GM21390 (cell line): Measurements from ENCODE around the gene DHX35.
"Not testable (repeated sequence)": the region's sequence is repeated elsewhere in the genome, so short reads cannot be mapped to it uniquely, and the experiment has no call there.

Source experiments
- ATAC-seq: cut with Tn5 transposase; IDR thresholded peaks from one replicate; pipeline ENCODE4 v1.9.1; 2021; ENCODE audit not compliant: unreplicated experiment

DHX35 gene

DNA sequence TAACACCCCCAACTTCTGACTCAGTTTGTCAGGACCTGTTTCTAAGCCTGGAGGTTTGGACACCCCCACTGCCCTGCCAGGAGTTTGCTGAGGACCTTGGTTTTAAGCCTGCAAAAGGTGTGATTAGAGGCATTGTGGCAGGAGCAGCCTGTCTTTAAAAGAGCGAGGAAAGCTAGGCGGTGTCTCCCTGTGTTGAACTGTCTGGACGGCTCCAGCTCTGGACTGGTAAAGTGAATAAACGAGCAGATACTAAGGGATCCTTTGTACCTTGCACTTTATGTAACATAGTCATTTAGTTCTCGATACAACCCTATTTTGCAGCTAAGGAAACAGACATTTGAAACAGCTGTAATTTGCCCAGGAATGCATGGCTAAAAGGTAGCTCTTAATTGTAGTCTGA lies 21.5 kb upstream of the DHX35 start:
- ATAC-seq: no peak

DNA sequence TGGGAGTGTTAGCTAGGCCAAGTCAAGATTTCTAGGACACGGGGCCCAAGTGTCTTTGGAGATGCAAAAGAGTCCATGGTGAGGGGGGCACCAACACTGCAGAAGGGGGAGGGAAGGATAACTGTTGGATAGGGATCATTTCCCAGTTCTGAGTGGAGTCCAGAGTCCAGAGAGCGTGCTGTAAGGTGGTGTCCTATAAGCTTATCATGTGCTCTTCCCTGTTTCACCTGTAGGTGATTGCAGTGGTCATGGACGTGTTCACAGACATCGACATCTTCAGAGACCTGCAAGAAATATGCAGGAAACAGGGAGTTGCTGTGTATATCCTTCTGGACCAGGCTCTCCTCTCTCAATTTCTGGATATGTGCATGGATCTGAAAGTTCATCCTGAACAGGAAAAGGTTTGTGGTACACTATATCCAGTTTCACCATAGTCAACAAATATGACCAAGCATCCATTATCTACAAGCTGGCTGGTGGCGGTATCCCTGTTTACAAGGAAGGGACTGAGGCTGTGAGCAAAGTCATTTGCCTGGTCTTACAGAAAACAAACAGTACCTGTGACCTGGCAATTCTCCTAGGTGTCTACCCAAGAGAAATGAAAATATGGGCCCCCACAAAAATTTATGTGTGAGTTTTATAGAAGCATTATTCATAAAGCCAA lies 20.3 kb upstream of the DHX35 start:
- no peak for ATAC-seq

DNA sequence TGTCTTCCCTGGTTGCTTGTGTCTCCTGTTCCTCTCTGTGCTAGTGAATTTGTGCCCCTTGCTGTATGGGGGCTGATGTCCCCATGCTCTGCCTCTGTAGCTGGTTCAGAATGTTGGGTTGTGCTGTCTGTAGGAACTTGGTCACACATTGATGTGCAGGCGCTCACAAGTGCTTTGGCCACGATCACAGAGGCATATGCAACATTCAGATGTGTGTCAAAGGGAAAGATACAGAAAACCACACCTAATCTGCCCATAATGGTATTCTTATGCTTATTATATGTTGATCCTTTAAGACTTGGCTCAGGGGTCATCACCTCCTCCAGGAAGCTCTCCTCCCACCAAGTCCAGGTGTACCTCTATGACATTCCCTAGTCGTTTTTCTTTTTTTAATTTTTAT lies 17.1 kb upstream of the DHX35 start:
- ATAC-seq: no peak

DNA sequence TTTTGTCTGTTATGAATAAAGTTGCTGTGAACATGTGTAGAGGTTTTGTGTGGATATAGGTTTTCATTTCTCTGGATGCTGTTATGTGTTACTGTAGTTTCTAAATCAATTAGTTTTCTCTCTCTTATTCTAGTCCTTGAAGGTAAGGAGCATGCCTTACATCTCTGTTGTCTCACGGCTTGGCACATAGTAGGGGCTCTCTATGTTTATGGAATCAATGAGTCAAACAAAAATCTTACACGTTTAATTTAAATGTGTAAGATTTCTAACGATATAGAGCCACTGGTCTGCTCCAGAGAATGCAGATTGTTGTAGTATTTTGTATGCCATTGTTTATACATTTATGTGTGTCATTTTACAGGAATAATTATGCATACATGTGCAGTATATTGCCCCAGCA lies 15.3 kb upstream of the DHX35 start:
- ATAC-seq: no peak

DNA sequence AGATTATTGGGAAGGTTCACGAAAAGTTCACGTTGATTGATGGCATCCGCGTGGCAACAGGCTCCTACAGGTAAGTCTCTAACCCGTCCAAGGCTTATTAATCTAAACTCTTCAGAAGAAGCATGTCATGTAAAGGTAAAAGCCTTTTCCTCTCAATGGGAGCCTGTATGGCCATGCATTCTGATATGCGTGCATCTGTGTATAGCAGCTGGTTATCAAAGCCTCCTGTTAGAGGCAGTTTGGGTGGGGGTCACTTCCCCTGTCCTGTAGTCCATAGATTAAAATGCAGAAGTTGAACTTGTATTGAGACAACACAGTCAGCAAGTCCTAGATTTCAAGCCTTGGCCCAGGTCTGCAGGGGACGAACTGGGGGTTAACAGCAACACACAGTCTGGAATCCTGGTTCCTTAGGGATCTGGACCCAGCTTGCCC lies 14.2 kb upstream of the DHX35 start:
- no peak for ATAC-seq

DNA sequence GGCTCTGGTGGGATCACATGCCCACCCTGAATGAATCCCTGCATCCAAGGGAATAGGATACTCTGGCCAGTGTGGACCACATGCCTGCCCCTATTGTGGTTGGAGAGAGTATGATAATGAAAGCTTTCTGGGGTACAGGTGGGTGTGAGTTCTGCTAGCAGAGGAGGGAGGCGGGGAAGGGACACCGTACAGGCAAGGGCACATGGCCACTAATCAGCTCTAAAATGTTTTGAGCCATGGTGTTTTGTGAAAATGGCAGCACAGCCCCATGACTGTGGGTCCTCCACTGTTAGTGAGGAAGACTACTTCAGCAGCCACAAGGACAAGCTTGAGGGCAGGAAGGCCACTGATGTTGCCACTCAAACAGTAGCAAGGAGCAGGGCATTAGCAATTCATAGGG lies 11.9 kb upstream of the DHX35 start:
- no peak for ATAC-seq

DNA sequence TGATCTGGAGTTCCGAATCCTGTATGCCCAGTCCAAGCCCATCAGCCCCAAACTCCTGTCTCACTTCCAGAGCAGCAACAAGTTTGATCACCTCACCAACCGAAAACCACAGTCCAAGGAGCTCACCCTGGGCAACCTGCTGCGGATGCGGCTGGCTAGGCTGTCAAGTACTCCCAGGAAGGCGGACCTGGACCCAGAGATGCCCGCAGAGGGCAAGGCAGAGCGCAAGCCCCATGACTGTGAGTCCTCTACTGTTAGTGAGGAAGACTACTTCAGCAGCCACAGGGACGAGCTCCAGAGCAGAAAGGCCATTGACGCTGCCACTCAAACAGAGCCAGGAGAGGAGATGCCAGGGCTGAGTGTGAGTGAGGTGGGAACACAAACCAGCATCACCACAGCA lies 10.5 kb upstream of the DHX35 start:
- no peak for ATAC-seq

DNA sequence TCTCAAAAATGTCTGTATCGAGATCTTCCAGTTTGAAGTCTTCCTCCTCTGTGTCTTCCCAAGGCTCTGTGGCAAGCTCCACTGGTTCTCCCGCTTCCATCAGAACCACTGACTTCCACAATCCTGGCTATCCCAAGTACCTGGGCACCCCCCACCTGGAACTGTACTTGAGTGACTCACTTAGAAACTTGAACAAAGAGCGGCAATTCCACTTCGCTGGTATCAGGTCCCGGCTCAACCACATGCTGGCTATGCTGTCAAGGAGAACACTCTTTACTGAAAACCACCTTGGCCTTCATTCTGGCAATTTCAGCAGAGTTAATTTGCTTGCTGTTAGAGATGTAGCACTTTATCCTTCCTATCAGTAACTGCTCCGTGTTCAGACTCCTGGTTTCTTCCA lies 10.0 kb upstream of the DHX35 start:
- no peak for ATAC-seq

DNA sequence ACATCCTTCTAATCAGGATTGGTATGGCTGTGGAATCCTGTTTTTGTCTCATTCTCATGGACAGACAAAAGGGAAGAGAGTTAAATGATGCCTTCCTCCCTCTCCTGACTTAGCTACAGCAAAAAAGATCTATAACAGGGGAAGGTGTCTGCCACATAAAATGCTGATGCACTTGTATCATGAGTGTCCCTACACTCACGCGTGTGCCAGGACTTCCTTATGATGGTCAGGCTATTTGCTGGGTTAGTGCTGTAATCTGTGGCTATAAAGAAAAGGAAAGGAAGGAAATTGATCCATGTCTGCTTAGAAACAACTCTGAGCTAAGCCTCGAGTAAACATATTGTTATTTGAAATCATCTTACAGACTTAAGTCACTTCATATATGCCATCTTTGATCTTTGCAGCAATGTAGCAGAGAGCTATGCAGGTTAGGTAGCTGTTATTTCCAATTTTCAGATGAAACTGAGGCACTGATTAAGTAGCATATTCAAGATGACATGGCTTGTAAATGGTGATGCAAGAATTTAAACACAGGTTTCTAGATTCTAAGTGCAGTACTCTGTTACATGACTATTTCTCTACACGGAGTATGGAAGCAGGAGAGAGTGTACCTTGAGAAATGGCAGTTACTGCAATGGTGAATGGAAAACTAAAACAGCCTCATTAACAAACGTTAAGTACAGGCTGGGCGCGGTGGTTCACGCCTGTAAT lies 8.4 kb upstream of the DHX35 start:
- no peak for ATAC-seq

DNA sequence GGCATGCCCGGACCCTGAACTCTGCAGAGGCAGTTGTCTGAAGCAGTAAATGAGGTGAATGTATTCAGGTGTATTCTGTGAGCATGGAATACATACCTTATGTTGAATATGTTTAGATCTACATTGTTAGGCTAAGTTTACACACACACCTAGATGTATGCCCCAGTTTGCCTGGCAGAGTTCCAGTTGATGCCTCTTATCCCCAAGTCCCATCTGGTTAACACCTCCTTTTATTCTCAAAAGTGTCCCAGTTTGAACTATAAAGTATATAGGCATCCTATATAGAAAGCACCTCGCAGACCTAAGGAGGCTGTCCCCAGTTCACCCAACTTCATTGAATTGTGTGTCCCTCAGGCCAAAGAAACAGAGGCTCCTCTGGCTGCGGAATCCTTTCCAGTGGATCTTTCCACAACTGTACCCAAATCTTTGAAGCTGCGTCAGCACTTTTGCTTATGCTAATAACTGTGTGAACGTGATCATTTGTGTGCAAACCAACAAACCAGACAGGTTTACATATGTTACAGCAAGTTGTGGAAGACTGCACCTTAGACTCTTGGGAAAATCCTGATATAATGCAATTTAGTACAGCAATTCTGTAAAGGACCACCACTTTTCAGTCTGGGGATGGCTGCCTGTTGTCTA lies 4.8 kb upstream of the DHX35 start:
- no peak for ATAC-seq

DNA sequence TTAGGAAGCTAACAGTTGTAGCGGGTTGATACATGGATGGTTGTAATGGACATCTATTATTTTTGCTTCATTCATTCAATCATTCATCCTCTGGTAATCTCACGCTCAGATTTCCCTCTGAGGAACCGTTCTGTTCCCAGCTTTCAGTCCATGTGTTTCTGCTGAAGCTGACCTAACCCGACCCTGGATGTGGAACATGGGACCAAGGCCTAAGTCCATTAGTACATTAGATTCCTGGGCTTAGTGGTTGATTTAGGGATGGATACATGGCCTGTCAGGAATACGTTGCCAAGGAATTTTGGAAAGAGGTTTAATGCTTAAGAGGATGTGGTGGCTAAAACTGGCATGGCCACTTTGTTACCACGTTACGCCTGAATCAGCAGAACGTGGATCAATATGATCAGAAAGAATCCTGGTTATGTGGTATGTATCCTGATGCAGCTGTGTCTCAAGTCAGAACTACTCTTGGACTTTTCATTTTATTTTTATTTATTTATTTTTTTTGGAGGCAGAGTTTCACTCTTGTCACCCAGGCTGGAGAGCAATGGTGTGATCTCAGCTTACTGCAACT lies 4.1 kb upstream of the DHX35 start:
- ATAC-seq: no peak

DNA sequence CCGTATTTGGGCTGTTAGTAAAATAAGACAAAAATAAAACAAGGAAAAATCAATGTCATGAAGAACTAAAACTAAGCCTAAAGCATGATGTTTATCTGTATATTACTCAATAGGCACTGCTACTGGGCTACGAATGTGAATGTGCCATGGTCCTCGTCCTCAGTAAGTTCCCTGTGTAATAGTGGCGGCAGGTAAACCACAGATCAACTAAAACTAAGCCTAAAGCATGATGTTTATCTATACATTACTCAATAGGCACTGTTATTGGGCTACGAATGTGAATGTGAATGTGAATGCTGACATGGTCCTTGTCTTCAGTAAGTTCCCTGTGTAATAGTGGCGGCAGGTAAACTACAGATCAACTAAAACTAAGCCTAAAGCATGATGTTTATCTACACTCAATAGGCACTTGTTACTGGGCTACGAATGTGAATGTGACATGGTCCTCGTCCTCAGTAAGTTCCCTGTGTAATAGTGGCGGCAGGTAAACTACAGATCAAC lies 1.9 kb upstream of the DHX35 start:
- not testable (repeated sequence) for ATAC-seq

DNA sequence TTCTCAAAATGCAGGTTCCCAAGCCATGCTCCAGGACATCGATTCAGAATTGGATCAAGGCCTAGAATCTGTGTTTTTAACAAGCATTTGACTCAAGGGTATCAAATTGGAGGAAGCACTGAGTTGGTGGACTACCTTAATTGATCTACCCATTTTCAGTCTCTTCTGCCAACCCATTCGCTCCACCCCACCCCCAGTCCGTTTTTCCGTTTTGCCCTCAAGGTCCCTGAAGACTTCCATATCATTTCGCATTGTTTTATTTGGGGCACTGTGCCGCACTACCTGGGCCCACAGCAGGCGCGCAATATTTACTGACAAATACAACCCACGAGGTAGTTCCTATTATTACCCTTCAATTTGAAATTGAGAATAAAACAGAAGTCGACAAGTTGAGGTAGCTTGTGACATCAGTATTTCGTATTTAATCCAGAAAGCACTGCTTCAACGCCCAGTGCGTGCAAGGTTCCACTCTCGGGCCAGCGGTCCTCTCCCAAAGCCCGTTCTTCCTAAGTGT lies 557 bp upstream of the DHX35 start:
- no peak for ATAC-seq

DNA sequence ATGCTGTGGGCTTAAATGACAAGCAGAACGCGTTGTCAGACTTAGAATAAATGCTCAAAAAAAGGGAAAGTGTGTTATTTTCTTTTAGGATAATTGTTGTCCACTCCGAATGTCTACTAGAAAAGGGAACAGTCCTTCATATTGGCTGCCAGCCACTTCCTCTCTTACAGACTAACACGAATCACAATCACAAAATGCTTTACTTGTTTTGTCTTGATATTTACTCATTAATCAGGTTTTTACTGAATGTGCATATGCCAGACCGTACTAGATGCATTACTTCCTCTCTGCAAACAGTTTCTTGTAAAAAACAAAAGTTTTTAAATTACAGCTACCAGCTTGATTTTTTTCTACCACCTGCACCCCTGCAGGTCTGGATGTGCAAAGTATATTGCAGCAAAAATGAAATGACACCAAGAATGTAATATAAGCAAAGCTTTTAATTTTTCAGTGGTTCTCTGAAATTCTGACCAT lies 821 bp downstream of the DHX35 start:
- ATAC-seq: no peak

DNA sequence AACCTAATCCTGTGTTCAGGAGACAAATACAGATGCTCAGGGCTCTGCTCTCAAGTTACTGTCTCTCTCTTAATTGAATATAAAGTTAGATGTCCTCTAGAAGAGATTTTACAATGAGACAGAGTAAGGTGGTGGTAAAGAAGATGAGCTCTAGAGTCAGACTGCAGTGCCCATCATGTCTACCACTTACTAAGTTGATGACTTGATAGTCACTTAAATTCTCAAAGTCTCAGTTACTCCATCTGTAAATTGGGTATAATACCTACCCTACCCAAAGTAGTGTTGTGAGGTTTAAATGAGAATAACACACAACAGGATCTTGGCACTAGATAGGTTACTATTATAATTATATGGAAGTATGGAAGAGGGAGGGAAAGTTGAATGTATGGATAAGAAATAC lies 1.6 kb downstream of the DHX35 start:
- ATAC-seq: no peak

DNA sequence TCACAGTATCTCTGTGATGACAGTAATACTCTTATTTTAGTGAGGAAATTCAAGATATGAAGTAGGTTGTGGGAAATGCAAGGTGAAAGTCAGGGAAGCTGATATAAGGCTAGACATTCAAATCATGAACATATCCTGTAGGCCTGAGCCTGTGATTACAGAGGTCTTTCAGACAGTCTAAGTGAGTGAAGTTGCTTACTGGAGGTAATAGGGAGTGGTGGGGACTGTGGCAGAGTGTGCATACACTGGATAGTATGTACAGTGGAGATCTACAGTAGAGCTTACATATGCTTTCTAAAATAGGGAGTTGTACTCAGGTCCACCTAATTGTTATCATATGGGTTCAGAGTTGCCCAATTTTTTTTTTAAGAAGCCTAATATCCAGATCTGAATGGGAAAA lies 3.1 kb downstream of the DHX35 start:
- no peak for ATAC-seq

DNA sequence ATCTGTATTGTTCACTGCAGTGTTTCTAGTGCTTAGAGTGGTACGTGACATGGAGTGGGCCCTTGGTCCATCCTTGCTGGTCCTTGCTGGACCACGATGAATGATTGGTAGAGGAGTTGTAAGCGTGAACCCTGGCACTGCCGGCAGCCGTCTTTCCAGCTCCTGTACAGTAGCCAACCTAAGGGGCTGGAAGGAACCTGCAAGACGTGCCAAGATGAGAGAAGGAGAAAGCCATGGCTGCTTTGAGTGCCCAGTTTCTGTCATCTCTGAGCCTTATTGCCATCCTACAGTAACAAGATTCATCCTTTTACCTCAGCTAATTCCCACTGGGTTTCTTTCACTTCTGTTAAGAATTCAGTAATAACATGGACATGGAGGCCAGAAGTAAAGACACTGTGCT lies 5.9 kb downstream of the DHX35 start:
- no peak for ATAC-seq

DNA sequence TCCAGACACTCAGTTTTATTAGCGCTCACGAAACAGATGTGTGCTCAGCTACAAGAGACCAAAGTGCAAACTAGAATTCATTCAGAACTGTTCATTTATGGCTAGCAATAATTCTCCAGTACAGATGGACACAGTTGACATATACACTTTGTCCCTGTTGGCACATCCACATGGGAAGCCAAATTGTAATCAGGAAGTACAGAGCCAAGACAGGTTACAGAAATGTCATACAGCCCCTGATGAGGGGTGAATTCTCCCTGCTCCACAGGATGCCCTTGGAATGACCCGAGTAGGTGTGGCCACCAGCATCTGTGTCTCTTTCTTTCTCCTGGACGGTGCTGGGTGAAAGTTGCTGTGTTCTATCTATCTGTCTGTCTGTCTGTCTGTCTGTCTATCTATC lies 7.6 kb downstream of the DHX35 start:
- ATAC-seq: no peak

DNA sequence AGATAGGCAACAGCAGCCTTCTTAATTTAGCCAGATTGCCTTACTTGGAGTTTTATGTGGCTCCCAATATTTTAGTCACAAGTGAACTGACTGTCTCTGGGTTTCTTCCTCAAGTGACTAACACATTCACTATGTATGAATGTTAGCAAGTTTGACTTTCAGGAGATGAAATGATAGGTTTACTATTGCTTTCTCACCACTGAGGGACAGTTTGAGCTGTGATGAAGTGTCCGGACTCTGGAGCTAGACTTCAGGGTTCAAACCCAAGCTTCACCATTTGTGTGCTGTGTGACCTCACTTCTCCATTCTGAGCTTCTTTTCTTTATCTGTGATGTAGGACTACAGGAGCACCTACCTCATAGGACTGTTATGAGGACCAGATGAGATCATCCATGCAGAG lies 8.2 kb downstream of the DHX35 start:
- ATAC-seq: no peak

DNA sequence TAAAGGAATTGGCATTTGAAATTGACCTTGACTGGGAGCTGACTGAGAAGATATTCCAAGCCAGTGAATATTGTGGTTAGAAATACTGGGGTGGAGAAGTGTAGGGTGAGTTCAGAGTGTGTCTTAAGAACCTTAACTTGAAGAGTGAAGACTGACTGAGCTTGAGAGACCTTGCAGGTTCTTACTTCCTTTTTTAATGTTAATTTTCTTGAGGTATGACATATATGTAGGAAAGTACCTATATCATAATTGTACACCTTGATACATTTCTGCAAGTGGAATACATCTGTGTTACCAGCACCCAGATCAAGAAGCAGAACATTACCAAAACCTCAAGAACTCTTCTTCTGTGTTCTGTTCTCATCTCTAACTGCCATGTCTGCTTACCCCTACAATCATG lies 11.0 kb downstream of the DHX35 start:
- ATAC-seq: no peak

DNA sequence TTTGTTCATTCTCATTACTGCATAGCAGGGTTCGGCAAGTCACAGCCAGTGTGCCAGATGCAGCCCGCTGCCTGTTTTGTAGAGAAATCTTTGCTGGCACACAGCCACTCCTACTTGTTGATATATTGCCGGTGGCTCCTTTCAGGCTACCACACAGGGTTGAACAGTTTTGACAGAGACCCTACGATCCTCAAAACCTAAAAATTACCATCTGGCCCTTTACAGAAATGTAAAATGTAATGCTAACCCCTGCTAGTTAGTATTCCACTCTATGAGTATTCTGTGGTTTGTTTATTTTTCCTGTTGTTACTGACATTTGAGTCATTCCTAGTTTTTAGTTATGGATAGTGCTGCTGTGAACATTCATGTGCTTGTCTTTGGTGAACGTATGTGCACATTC lies 11.5 kb downstream of the DHX35 start:
- ATAC-seq: no peak
